Spinal cord (tissue), 10 donors: ENCODE measurements around the gene HS2ST1. TPM values are rescaled to one million over a fixed set of nuclear protein-coding genes. Genes with fewer than 3 reads are reported as not detected.
"Not testable (repeated sequence)": the region's sequence is repeated elsewhere in the genome, so short reads cannot be mapped to it uniquely, and the experiment has no call there.

Experiments
- DNase-seq, 6 donors: peaks; one replicate each; pipeline versions ENCODE4 v3.0.0 to v3.0.0-alpha.2; 2013 to 2015; ENCODE audit warnings: low spot score in 6 of 6, low read depth in 4 of 6
- H3K27ac ChIP-seq: one replicate; pipeline ENCODE4 v1.5.1; 2013; ENCODE audit warnings: low read depth, low read length, control low read depth
- H3K27me3 ChIP-seq: one replicate; pipeline ENCODE4 v1.6.1; 2013; ENCODE audit warnings: low read length; ENCODE audit not compliant: control insufficient read depth, insufficient read depth
- H3K36me3 ChIP-seq: one replicate; pipeline ENCODE4 v1.6.1; 2013; ENCODE audit warnings: low read length; ENCODE audit not compliant: control insufficient read depth, insufficient read depth
- H3K4me1 ChIP-seq: one replicate; pipeline ENCODE4 v1.6.1; 2013; ENCODE audit warnings: low read length; ENCODE audit not compliant: control insufficient read depth, insufficient read depth
- H3K4me3 ChIP-seq: one replicate; pipeline ENCODE4 v1.5.1; 2013; ENCODE audit warnings: low read depth, low read length, control low read depth
- H3K9me3 ChIP-seq: one replicate; pipeline ENCODE4 v1.6.1; 2013; ENCODE audit warnings: low read length; ENCODE audit not compliant: control insufficient read depth, insufficient read depth
- WGBS: methylation state at CpG from one replicate; pipeline ENCODE4 v1.1.5; 2013; ENCODE audit warnings: missing lambda C conversion rate; ENCODE audit not compliant: insufficient coverage; 5-methylcytosine and 5-hydroxymethylcytosine counted together
- polyA plus RNA-seq, 2 donors: library from polyadenylated mRNA; unstranded; fragments of 120-200 nt; gene quantifications; one replicate each; pipeline ENCODE4 v1.2.1, GENCODE V29; 2013; ENCODE audit not compliant: insufficient read length in 2 of 2
- total RNA-seq, 2 donors: library from RNA; depleted of rRNA in 1 of 2; stranded (reverse); fragments of 120-200 nt in 1 of 2; fragments of >200 nt in 1 of 2; gene quantifications; one replicate each; pipeline versions ENCODE4 v1.2.3 to v1.2.4, GENCODE V29; 2013 to 2014
- donor health status: healthy.

Gene HS2ST1
- total and polyA plus RNA-seq, 4 donors = 24.2 to 51.0 (median 37.3) TPM

- 93% methylated on average over 4 of the region's 5 CpGs for WGBS
- no peak for DNase-seq
- H3K27ac ChIP-seq = no peak overlapping the region
- no peaks in the 10 kb centered on the region for H3K27me3 ChIP-seq
- no peaks in the 10 kb centered on the region for H3K9me3 ChIP-seq
- no peaks in the 10 kb centered on the region for H3K36me3 ChIP-seq
- H3K4me1 ChIP-seq = no peaks in the 10 kb centered on the region
- no peak overlapping the region for H3K4me3 ChIP-seq
Observed at GRCh38 chr1:86888327-86888726, 26.1 kb upstream of the HS2ST1 start.

- H3K27ac ChIP-seq, DNase-seq, H3K4me3 ChIP-seq, H3K36me3 ChIP-seq, H3K4me1 ChIP-seq, H3K27me3 ChIP-seq, H3K9me3 ChIP-seq: not testable (repeated sequence)
- no CpG with 5 or more reads among the region's 33 CpGs for WGBS
Observed at GRCh38 chr1:86899401-86899800, 15.0 kb upstream of the HS2ST1 start.

GRCh38 chr1:86905875-86906274 lies 8.6 kb upstream of the HS2ST1 start:
- Histone ChIP-seq H3K27ac (no peak overlapping the region), H3K9me3 (no peaks in the 10 kb centered on the region), H3K4me3 (no peak overlapping the region), H3K4me1 (no peaks in the 10 kb centered on the region), H3K36me3 (peaks cover 3% of the 10 kb centered on the region), H3K27me3 (no peaks in the 10 kb centered on the region)
- no CpG with 5 or more reads among the region's 1 CpG for WGBS
- DNase-seq = no peak

GRCh38 chr1:86906419-86906818 lies 8.0 kb upstream of the HS2ST1 start:
- Histone ChIP-seq H3K27ac (no peak overlapping the region), H3K4me3 (no peak overlapping the region), H3K9me3 (no peaks in the 10 kb centered on the region), H3K36me3 (peaks cover 3% of the 10 kb centered on the region), H3K4me1 (no peaks in the 10 kb centered on the region), H3K27me3 (no peaks in the 10 kb centered on the region)
- WGBS = no CpG with 5 or more reads among the region's 2 CpGs
- peak in 3 of 6 donors; percentile 12 to 47 (median 18) for DNase-seq

GRCh38 chr1:86912281-86912900 lies 2.0 kb upstream of the HS2ST1 start:
- WGBS = no CpG with 5 or more reads among the region's 6 CpGs
- H3K9me3 ChIP-seq = no peaks in the 10 kb centered on the region
- no peak overlapping the region for H3K27ac ChIP-seq
- H3K36me3 ChIP-seq = peaks cover 3% of the 10 kb centered on the region
- H3K4me1 ChIP-seq = peaks cover 7% of the 10 kb centered on the region
- peak overlapping the region; percentile 89 for H3K4me3 ChIP-seq
- DNase-seq = no peak
- no peaks in the 10 kb centered on the region for H3K27me3 ChIP-seq

GRCh38 chr1:86913399-86913895 lies 988 bp upstream of the HS2ST1 start:
- peak overlapping the region; percentile 90 for H3K27ac ChIP-seq
- DNase-seq = peak in 2 of 6 donors; percentile 2 to 62
- peaks cover 7% of the 10 kb centered on the region for H3K4me1 ChIP-seq
- H3K4me3 ChIP-seq = peak overlapping the region; percentile 89
- no peaks in the 10 kb centered on the region for H3K27me3 ChIP-seq
- H3K36me3 ChIP-seq = peaks cover 3% of the 10 kb centered on the region
- 0% methylated on average over 15 of the region's 17 CpGs for WGBS
- H3K9me3 ChIP-seq = no peaks in the 10 kb centered on the region

- WGBS = 0% methylated on average over 22 of the region's 44 CpGs
- H3K36me3 ChIP-seq = peaks cover 3% of the 10 kb centered on the region
- DNase-seq = peak; percentile 100
- H3K27ac ChIP-seq = peak within 1 kb of the TSS; percentile 95
- peak within 1 kb of the TSS; percentile 89 for H3K4me3 ChIP-seq
- no peaks in the 10 kb centered on the region for H3K9me3 ChIP-seq
- H3K27me3 ChIP-seq = no peaks in the 10 kb centered on the region
- peaks cover 7% of the 10 kb centered on the region for H3K4me1 ChIP-seq
Observed at GRCh38 chr1:86913896-86914600, 387 bp upstream of the HS2ST1 start, which contains the start of gene SELENOF. SELENOF (minus strand) TSS chr1:86914126; CDS start chr1:86914111, 15 bp downstream.

- Histone ChIP-seq H3K27me3 (no peaks in the 10 kb centered on the region), H3K27ac (peak overlapping the region; percentile 95), H3K4me1 (peaks cover 7% of the 10 kb centered on the region), H3K9me3 (no peaks in the 10 kb centered on the region), H3K36me3 (no peaks in the 10 kb centered on the region), H3K4me3 (peak overlapping the region; percentile 67)
- WGBS = under 1% methylated on average over 43 of the region's 43 CpGs
- peak; percentile 15 to 83 (median 52) for DNase-seq
Observed at GRCh38 chr1:86914998-86915736, 732 bp downstream of the HS2ST1 start.

GRCh38 chr1:86915737-86916235 lies 1.4 kb downstream of the HS2ST1 start:
- peak overlapping the region; percentile 95 for H3K27ac ChIP-seq
- H3K4me3 ChIP-seq = peak overlapping the region; percentile 67
- H3K36me3 ChIP-seq = no peaks in the 10 kb centered on the region
- WGBS = 0% methylated on average over 14 of the region's 14 CpGs
- no peaks in the 10 kb centered on the region for H3K9me3 ChIP-seq
- peak in 1 of 6 donors; percentile 7 for DNase-seq
- peaks cover 7% of the 10 kb centered on the region for H3K4me1 ChIP-seq
- H3K27me3 ChIP-seq = no peaks in the 10 kb centered on the region
